HTERT RPE-1 (cell line): ENCODE measurements around the gene RELN.

Experiments used
- in situ Hi-C: fragments of 300-500 bp; cut with MboI; formaldehyde crosslinking; loops from 4 replicates; pipeline ENCODE4 v1.14.3; 2020; ENCODE audit warnings: low sequenced_read_pairs

The RELN gene

DNA sequence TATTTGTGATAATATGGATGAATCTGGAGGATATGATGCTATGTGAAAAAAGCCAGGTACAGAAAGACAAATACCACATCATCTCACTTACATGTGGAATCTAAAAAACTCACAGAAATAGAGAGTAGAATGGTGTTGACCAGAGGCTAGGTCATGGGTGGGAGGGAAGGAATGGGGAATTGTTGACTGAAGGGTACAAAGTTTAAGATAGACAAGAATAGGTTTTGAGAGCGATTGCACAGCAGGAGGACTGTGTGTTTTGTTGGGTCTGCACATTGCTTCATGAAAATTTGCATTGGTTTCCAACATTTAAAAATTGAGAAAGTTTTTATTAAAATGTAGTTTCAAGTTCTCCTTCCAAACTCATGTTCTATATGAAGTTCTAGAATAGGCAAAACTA, 551.8 kb downstream of the RELN start:
- in situ Hi-C loops: no loop called here

DNA sequence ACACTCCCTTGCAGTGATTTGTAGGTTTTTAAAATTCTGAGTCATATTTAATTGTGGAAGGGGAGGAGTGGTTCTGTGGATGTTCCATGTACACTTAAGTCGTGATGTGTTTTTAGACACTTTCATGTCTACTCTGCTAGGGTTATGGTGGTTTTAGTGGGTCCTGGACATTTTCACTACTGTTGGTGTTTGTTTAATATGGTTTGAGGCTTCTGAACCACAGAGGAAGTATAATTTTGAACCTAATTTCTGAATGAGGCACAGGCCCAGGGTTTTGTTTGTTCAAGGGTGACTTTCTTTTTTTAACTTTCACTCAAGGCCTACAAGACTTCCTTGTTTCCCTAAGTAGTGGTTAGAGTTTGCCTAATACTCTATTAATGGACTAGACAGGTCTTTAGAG, 556.7 kb downstream of the RELN start:
- in situ Hi-C loops: no loop called here

DNA sequence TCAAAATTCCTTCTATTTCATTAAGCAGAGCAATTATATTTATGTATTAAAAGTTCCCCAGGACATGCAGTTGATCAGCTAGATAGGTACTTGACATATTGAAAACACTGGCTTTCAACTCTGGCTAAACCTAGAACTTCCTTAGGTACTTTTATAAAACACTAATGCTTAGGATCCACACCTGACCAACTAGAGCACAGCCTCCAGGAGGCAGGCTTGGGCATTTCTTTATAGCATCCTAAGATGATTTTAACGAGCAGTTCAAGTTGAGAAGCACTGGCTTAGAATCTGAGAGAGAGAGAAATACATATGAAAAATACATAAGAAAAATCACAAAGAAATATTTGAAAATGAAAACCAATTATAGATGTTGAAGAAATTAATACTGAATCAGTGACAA, 564.3 kb downstream of the RELN start:
- in situ Hi-C loops: no loop called here

DNA sequence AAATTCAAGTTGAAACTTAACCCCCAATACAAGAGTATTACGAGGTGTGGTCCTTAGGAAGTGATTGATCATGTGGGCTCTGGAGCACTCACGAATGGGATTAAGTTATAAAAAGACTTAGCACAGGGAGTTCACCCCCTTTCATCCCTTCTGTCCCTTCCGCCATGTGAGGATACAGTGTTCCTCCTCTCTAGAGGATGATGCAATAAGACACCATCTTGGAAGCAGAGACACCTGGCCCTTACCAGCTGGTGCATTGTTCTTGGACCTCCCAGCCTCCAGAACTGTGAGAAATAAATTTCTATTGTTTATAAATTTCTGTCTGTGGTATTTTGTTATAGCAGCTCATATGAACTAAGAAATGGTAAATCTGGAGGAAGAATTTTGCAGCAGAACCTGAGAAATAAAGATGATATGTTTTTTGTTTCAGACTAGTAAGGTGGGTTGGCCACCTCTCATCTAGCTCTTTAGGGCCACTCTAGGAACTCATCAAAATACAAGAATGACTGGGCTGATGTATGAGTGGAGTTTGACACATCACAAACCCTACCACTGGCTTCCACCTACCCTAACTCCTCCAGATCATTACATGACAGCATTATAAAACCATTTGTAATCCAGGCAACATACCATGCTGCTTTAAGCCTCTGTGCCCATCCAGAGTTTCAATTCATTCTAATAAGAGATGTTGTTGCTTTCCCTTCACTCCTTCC, 565.8 kb downstream of the RELN start:
- in situ Hi-C loops: no loop called here
